Measurements from ENCODE around the gene KRTAP3-2.

KRTAP3-2 gene

DNA sequence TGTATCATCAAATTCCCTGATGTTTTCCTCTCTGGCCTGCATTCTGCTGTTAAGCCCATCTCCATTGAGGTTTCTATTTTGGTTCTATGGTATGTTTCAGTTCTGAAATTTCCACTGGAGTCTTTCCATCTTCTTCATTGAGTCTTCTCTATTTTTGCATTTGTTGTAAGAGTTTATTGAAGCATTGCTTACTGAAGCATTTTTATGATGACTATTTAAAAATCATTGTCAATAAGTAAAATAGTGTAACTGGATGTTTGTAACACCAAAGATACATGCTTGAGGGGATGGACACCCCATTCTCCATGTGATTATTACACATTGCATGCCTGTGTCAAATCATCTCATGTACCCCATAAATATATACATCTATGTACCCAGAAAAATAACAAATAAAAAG is 24.2 kb downstream of the KRTAP3-2 start:
- no peak overlapping the region for H3K27ac ChIP-seq (replicated peaks)
- no peak overlapping the region for H3K4me3 ChIP-seq (replicated peaks; ENCODE audit: insufficient read depth, low read length)
- no peak for DNase-seq (ENCODE audit: low read depth in 1 of 2, low spot score in 1 of 2)
- peaks cover 3% of the 10 kb centered on the region for H3K27me3 ChIP-seq (ENCODE audit: insufficient read depth, poor library complexity, severe bottlenecking)
- TF ChIP-seq, protein P1, sequence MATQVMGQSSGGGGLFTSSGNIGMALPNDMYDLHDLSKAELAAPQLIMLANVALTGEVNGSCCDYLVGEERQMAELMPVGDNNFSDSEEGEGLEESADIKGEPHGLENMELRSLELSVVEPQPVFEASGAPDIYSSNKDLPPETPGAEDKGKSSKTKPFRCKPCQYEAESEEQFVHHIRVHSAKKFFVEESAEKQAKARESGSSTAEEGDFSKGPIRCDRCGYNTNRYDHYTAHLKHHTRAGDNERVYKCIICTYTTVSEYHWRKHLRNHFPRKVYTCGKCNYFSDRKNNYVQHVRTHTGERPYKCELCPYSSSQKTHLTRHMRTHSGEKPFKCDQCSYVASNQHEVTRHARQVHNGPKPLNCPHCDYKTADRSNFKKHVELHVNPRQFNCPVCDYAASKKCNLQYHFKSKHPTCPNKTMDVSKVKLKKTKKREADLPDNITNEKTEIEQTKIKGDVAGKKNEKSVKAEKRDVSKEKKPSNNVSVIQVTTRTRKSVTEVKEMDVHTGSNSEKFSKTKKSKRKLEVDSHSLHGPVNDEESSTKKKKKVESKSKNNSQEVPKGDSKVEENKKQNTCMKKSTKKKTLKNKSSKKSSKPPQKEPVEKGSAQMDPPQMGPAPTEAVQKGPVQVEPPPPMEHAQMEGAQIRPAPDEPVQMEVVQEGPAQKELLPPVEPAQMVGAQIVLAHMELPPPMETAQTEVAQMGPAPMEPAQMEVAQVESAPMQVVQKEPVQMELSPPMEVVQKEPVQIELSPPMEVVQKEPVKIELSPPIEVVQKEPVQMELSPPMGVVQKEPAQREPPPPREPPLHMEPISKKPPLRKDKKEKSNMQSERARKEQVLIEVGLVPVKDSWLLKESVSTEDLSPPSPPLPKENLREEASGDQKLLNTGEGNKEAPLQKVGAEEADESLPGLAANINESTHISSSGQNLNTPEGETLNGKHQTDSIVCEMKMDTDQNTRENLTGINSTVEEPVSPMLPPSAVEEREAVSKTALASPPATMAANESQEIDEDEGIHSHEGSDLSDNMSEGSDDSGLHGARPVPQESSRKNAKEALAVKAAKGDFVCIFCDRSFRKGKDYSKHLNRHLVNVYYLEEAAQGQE (IDR thresholded peaks at IDR 0.05; ENCODE audit: insufficient replicate concordance, low read depth) = no peak
- TF ChIP-seq GABPA (IDR thresholded peaks at IDR 0.05; ENCODE audit: low read depth) (no peak), POLR2AphosphoS5 (IDR thresholded peaks at IDR 0.05; ENCODE audit: low read depth) (no peak), SPI1 (IDR thresholded peaks at IDR 0.05; ENCODE audit: borderline replicate concordance, low read depth) (no peak)
- TF ChIP-seq, protein P2, sequence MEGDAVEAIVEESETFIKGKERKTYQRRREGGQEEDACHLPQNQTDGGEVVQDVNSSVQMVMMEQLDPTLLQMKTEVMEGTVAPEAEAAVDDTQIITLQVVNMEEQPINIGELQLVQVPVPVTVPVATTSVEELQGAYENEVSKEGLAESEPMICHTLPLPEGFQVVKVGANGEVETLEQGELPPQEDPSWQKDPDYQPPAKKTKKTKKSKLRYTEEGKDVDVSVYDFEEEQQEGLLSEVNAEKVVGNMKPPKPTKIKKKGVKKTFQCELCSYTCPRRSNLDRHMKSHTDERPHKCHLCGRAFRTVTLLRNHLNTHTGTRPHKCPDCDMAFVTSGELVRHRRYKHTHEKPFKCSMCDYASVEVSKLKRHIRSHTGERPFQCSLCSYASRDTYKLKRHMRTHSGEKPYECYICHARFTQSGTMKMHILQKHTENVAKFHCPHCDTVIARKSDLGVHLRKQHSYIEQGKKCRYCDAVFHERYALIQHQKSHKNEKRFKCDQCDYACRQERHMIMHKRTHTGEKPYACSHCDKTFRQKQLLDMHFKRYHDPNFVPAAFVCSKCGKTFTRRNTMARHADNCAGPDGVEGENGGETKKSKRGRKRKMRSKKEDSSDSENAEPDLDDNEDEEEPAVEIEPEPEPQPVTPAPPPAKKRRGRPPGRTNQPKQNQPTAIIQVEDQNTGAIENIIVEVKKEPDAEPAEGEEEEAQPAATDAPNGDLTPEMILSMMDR (IDR thresholded peaks at IDR 0.05; ENCODE audit: insufficient read depth, low read length) = no peak

DNA sequence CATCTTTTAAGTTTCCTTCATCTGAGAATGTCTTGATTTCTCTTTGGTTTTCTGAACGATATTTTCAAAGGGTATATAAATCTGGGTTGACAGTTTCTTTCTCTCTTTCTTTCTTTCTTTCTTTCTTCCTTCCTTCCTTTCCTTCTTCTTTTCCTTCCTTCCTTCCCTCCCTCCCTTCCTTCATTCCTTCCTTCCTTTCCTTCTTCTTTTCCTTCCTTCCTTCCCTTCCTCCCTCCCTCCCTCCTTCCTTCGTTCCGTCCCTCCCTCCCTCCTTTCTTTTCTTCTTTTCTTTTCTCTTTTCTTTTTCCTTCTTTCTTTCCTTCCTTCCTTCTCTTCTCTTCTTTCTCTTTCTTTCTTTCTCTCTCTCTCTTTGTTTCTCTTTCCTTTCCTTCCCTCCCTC is 25.3 kb downstream of the KRTAP3-2 start:
- Histone ChIP-seq H3K27ac (replicated peaks) (no peak overlapping the region), H3K27me3 (ENCODE audit: insufficient read depth, poor library complexity, severe bottlenecking) (peaks cover 3% of the 10 kb centered on the region), H3K4me3 (replicated peaks; ENCODE audit: insufficient read depth, low read length) (no peak overlapping the region)
- TF ChIP-seq, protein P2 (IDR thresholded peaks at IDR 0.05; ENCODE audit: insufficient read depth, low read length) = no peak
- TF ChIP-seq GABPA (IDR thresholded peaks at IDR 0.05; ENCODE audit: low read depth) (no peak), POLR2AphosphoS5 (IDR thresholded peaks at IDR 0.05; ENCODE audit: low read depth) (no peak), SPI1 (IDR thresholded peaks at IDR 0.05; ENCODE audit: borderline replicate concordance, low read depth) (no peak)
- TF ChIP-seq, protein P1 (IDR thresholded peaks at IDR 0.05; ENCODE audit: insufficient replicate concordance, low read depth) = no peak
- DNase-seq (ENCODE audit: low read depth in 1 of 2, low spot score in 1 of 2) = no peak

DNA sequence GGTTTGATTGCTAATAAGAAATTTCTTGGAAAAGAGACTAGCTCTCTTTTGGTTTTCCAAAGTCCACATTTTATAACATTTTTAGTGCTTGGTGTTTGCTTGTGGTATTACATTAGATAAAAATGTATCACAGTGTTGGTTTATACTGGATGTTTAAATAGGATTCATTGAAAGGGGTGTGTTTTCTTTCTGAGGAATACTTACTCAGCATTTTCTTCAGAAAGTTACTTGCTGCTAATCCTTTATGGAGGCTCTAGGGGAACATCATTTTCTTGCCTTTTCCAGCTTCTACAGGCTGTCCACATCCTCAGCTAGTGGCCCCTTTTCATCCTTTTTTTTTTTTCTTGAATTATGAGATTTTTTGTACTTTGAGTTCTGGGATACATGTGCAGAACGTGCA is 32.1 kb downstream of the KRTAP3-2 start:
- TF ChIP-seq GABPA (IDR thresholded peaks at IDR 0.05; ENCODE audit: low read depth) = no peak
- TF ChIP-seq, protein P1 (IDR thresholded peaks at IDR 0.05; ENCODE audit: insufficient replicate concordance, low read depth) = no peak
- no peak for DNase-seq (ENCODE audit: low read depth in 1 of 2, low spot score in 1 of 2)
- no peaks in the 10 kb centered on the region for H3K27me3 ChIP-seq (ENCODE audit: insufficient read depth, poor library complexity, severe bottlenecking)

DNA sequence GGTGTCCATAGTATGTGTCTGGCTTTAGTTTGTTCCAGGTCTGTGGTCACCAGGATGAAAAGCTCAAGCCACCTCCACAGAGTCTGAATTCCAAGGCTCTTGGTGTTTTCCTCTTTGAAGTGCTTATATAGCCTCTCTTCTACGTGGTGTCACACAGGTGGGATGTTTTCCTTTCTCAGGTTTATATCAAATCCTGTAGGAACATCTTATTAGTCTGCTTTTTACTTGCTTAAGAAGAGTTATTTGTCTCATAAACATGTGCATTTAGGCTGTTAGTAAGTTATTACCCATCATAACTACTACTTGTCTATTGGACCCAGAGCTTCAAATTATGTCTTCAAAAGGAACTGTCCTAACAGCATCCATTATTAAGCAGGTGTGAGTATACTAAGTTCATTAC is 32.9 kb downstream of the KRTAP3-2 start, which contains the start of gene KRT39:
Gene KRT39 (minus strand): TSS at position 101 of the 400 bp plus-strand sequence. CDS start 92 bp downstream, at position 9.
- Histone ChIP-seq H3K27me3 (ENCODE audit: insufficient read depth, poor library complexity, severe bottlenecking) (no peaks in the 10 kb centered on the region), H3K4me3 (replicated peaks; ENCODE audit: insufficient read depth, low read length) (no peak within 1 kb of the TSS), H3K27ac (replicated peaks) (no peak within 1 kb of the TSS)
- no peak for TF ChIP-seq SPI1 (IDR thresholded peaks at IDR 0.05; ENCODE audit: borderline replicate concordance, low read depth)
- TF ChIP-seq, protein P1 (IDR thresholded peaks at IDR 0.05; ENCODE audit: insufficient replicate concordance, low read depth) = no peak
- no peak for TF ChIP-seq GABPA (IDR thresholded peaks at IDR 0.05; ENCODE audit: low read depth)
- no peak for TF ChIP-seq POLR2AphosphoS5 (IDR thresholded peaks at IDR 0.05; ENCODE audit: low read depth)
- TF ChIP-seq, protein P2 (IDR thresholded peaks at IDR 0.05; ENCODE audit: insufficient read depth, low read length) = no peak
- DNase-seq (ENCODE audit: low read depth in 1 of 2, low spot score in 1 of 2) = no peak

More for the DNA sequence above, 32.1 kb downstream of the KRTAP3-2 start:
- Histone ChIP-seq H3K4me3 (replicated peaks; ENCODE audit: insufficient read depth, low read length) (no peak overlapping the region), H3K27ac (replicated peaks) (no peak overlapping the region)

Measured in HL-60 (cell line).